NOMO-1 treated with dmso at 0.1 percent for 144 hours (cell line): ENCODE results near the gene KLHDC4.
"Not testable (repeated sequence)": the region's sequence is repeated elsewhere in the genome, so short reads cannot be mapped to it uniquely, and the experiment has no call there.

ENCODE experiments used
- DNase-seq: peaks from one replicate; lab custom pipeline; 2025; ENCODE audit not compliant: unreplicated experiment; lab: John Stamatoyannopoulos, UW

KLHDC4 gene

DNA sequence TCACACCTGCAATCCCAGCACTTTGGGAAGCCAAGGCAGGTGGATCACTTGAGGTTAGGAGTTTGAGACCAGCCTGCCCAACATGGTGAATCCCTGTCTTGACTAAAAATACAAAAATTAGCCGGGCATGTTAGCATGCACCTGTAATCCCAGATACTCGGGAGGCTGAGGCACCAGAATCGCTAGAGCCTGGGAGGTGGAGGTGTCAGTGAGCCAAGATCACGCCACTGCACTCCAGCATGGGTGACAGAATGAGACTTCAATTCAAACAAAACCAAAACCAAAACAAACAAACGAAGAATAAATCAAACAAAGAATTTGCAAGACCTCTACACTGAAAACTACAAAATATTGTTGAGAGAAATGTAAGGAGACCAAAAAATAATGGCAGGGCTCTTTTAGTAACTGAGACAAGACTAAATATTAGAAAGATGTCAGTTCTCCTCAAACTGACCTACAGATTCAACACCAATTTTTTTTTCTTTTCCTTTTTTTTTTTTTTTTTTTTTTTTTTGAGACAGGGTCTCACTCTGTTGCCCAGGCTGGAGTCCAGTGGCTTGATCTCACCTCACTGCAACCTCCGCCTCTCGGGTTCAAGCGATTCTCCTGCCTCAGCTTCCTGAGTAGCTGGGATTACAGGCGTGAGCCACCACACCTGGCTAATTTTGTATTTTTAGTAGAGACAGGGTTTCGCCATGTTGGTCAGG, 23.1 kb upstream of the KLHDC4 start:
- not testable (repeated sequence) for DNase-seq

DNA sequence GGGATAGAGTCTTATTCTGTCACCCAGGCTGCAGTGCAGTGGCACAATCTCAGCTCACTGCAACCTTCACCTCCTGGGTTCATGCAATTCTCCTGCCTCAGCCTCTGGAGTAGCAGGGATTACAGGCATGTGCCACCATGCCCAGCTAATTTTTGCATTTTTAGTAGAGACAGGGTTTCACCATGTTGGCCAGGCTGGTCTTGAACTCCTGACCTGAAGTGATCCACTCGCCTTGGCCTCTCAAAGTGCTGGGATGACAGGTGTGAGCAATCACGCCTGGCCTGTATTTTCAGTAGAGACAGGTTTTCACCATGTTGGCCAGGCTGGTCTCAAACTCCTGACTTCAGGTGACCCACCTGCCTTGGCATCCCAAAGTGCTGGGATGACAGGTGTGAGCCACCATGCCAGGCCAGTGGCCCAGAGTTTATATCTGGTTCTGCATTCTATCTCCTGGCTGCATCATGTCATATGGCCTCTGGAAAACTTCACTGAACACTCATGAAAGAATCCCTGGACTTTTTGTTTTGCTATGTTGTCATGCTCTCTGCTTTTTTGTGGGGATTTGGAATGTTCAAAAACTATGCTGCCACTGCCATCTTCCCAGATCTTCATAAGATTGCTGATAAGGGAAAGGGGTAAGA, 21.8 kb upstream of the KLHDC4 start:
- not testable (repeated sequence) for DNase-seq

DNA sequence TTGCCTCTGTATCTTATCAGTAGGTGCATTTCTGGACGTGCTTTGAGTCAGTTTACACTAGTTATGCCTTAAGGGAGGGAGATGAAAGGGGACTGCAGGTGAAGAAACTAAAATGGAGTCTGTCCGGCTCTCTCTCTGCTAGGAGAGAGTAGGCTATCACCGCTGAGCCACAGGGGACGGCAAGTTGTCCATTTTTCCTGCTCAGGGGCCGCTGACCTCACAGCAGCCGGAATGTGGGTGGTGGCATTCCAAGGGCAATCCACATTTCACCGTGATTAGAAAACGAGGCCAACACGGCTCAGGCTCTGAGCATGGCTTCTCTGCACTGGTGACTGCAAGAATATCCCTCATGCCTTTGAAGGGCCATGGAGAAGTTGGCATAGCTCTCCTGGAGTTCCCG, 19.0 kb upstream of the KLHDC4 start:
- DNase-seq: no peak

DNA sequence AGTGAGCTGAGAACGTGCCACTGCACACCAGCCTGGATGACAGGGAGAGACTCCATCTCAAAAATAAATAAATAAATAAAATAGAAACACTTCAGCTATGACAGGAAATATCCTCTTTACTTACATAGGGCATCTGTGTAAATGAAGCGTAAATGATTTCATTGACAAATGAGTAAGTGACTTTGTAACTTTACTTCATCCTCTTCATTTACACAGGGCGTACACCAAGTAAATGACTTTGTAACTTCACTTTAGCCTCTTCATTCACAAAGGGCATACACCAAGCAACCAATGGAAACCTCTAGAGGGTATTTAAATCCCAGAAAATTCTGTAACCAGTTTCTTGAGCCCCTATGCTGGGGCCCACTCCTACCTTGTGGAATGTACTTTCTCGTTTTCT, 16.2 kb upstream of the KLHDC4 start:
- DNase-seq: no peak

DNA sequence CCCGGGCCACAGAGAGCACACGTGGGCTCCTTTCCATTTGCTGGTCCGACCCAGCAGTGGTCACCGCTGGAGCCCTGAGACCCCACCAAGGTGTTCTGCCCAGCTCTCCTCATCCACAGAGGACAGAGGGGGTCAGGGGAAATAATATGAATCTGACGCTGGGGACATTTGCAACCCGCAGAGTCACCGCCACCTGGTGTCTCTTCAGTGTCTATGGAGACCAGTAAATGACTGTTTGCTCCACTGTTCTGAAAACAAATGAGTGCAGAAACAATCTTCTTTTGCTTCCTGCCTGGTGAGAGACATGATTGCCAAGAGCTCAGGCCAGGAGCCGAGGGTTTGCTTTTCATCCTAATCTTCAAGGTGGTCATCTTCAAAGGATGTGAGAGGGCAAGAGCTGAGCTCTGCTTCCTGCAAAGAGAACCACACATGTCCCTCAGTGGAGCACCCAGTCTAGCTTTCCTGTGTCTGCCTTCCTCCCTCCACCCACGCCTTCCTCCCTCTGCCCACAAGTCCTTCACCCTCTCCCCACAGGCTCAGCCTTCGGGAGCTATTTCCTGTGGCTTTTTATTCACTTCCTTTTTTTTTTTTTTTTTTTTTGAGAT, 14.7 kb upstream of the KLHDC4 start:
- peak; percentile 86 for DNase-seq

DNA sequence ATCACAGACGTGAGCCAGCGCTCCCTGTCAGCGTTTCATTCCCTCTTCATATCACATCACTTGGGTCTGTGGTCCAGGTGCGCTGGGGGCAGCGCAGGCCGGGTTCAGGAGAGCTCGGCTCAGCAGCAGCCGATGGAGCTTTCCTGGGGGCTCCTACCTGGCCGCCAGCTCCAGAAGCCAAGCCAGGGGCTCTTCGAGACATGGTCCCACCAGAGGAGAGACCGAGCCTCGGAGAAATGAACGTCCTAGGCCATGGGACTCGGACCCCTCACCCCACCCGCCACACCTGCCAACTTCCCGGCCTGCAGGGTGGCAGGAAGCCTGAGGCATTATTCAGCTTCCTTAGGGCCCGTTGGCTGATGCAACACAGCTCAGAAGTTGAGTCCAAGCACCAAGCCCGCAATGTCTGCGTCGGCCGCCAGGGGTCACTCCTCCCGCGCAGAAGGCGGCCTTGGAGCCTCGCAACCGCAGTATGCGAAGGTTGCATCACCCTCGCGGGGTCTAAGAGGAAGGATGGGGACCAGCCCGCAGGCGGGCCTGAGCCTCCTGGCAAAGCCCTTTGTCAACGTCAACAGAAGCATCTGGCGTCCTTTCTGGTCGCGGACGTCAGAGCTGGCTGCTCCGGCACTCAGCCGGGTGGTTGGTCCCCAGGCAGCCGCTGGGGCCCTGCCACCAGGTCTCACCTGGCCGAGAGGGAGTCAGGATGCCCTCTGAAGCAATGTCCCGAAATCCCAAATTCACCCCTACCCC, 13.2 kb upstream of the KLHDC4 start:
- peak; percentile 96 for DNase-seq

DNA sequence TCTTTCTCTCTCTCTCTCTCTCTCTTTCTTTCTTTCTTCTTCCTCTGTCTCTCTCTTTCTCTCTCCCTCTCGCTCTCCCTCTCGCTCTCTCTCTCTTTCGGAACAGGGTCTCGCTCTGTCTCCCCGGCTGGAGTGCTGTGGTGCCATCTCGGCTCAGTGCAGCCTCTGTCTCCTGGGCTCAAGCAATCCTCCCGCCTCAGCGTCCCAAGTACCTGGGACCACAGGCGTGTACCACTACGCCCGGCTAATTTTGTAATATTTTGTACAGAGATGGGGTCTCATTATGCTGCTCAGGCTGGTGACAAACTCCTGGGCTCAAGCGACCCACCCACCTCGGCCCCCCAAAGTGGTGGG, 12.7 kb upstream of the KLHDC4 start:
- no peak for DNase-seq

DNA sequence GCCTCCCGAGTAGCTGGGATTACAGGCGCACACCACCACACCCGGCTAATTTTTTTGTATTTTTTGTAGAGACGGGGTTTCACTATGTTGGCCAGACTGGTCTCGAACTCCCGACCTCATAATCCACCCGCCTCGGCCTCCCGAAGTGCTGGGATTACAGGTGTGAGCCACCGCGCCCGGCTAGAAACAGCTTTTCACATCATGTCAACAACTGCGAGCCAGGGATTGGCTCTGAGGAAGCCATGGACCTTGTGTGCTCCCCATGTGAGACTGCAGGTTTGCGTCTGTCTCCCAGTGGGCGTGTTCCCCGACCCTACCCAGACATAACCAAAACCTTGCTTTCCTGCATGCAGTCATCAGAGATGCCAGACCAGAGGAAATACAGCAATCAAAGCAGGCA, 8.1 kb upstream of the KLHDC4 start:
- DNase-seq: not testable (repeated sequence)

DNA sequence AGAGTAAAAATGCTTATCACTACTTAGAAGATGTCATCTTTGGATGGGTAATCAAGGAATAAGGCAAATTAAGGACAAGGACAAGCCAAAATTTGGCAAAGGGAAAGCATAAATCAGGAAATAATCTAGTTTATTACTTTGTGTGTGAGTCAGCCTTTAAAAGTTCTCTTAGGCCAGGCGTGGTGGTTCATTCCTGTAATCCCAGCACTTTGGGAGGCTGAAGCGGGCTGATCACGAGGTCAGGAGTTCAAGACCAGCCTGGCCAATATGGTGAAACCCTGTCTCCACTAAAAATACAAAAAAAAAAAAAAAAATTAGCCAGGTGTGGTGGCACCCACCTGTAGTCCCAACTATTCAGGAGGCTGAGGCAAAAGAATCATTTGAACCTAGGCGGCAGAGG, 1.7 kb upstream of the KLHDC4 start:
- not testable (repeated sequence) for DNase-seq

DNA sequence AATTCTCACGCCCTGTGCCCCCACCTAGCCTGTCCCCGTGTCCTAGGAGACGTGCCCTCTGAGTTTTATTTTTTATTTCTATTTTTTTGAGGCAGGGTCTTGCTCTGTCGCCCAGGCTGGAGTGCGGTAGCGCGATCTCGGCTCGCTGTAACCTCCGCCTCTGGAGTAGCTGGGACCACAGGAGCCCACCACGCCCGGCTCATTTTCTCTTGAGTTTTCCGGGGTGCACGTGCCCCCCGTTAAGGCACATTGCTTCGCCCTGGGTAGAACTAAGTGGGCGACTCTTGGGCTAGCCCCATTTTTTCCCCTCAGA, 655 bp upstream of the KLHDC4 start:
- DNase-seq: no peak

DNA sequence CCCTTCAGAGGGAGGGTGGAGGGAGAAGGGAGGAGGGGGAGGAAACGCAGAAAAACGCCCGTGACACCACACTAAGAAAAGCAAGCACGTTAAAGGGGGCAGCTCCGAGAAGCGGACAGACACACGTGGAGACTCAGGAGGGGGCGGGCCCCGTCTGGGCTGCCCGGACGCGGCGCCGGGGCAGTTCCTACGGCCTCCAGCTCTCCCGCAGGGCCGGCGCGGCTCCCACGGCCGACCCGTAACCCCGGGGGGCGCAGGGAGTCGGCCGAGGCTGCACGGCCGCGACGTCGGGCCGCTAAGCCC, 362 bp downstream of the KLHDC4 start:
- no peak for DNase-seq

DNA sequence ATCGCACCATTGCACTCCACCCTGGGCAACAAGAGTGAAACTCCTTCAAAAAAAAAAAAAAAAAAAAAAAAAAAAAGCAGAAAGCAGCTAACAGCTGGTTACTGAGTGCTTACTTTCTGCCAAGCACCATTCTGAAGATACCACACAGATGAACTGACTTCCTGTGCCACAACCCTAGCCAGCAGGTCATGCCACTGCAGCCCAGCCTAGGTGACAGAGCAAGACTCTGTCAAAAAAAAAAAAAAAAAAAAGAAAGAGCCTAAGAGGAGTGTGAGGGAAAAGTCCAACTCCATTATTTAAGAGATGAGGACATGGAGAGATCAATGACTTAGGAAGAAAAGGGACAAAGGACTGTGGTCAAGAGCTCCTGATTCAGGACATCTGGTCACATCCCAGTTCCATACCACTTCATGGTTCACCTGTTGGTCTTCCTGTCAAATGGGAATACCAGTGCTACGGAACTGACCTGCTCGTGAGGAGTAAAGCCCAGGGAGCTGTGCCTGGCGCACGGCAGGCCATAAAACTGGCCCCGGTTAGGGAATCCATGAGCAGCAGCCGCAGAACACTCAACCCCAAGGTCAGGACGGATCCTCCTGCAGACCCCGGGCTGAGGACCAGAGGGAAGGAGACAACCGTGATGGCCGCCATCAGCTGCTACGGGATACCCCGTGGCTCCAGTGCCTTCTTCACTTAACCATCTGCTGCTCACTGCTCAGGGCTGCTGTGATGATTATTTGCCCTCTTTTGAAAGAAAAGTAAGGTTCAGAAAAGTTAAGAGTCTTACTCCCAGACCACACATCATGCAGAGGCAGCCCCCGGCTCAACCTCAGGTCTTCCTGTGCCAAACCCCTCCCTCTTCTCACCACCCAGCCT, 950 bp downstream of the KLHDC4 start:
- DNase-seq: no peak

DNA sequence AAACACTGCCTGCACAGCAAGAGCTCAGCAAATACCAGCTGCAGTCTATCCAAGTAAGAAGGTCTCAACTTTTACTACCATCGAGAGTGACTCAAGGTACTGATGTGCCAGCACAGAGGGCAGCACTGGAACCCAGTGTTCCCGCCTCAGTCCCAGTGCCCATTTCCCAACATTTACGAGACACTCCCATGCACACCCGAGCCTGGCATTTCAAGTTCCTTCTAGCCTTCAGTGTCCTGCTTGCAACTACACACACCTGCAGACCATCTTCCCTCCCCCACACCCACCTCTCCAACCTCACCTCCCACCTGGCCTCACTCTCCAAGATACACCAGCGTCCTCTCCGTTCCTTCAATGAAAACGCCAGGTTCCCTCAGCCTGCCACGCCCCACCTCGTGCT, 3.2 kb downstream of the KLHDC4 start:
- DNase-seq: no peak

DNA sequence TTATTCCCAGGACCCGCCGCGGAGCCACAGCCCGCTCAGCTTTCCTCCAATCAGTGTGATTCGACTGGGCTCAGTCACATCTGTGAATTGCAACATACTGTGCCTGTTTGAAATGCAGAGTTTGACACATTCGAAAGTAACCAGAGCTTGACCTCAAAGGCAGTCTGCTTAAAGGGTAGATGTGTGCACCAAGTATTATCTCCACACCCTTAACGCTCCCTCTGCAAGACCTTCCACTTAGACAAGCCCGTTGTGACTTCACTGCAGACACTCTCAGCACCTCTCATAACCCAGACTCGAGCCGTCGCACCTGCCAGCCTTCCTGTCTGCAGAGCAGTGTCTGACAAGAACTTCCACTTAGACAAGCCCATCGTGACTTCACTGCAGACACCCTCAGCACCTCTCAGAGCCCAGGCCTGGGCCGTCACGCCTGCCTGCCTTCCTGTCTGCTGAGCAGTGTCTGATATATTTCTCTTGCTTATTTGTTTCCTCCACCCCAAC, 3.7 kb downstream of the KLHDC4 start:
- no peak for DNase-seq

DNA sequence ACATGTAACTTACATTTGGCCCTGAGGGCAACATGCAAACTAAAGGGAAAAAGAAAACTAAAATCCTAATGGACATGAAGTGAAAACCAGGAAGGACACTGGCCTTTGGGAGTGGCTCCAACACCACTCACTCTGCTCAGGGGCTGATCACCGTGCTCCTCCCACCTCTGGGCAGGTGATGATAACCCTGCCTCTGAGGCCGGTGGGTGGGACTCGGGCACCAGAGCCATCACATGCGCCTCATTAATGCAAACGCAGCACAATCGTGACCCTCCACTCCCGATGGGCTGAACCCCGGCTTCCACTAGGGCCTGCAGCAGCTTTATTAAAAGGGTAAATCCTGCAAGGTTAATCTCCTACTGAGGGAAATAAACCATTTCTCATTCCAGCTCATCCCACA, 4.7 kb downstream of the KLHDC4 start:
- DNase-seq: no peak

DNA sequence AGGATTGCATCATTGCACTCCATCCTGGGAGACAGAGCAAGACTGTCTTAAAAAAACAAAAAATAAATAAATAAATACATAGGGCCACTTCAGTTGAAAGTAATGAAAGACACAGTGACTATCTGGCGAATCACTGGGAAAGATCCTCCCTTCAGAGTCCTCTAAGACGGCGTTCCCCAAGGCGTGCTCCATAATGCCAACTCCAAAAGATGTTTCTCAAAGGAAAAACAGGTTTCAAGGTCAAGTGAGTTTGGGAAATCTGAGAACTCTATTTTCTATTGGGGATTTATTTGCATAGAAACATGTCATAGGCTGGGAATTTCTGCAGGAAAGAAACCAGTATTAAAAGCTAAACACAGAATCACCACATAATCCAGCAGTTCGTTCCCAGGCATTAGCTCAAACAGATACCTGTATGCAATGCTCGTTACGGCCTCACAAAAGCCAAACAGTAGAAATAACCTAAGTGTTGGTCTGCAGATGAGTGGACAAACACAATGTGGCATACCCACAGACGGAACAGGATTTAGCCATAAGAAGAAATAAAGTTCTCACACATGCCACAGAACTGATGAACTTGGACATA, 7.9 kb downstream of the KLHDC4 start:
- no peak for DNase-seq

DNA sequence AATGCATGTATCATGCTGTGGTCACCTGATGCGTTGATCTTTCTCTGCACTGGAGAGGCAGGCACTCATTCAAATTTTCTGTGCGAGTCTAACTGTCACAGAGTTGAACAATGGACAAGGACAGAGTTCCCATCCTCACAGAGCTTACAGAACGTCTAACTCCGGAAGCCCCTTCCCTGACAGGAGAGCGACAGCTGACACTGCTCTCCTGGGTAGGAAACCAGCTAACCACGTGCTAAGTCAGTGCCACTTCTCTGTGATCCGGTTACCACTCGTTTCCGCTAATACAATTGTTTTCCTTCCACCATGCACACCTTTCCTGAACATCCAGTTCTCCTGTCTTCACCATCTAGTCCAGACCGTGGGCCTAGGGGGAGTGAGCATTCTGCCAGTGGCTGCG, 11.3 kb downstream of the KLHDC4 start:
- no peak for DNase-seq

DNA sequence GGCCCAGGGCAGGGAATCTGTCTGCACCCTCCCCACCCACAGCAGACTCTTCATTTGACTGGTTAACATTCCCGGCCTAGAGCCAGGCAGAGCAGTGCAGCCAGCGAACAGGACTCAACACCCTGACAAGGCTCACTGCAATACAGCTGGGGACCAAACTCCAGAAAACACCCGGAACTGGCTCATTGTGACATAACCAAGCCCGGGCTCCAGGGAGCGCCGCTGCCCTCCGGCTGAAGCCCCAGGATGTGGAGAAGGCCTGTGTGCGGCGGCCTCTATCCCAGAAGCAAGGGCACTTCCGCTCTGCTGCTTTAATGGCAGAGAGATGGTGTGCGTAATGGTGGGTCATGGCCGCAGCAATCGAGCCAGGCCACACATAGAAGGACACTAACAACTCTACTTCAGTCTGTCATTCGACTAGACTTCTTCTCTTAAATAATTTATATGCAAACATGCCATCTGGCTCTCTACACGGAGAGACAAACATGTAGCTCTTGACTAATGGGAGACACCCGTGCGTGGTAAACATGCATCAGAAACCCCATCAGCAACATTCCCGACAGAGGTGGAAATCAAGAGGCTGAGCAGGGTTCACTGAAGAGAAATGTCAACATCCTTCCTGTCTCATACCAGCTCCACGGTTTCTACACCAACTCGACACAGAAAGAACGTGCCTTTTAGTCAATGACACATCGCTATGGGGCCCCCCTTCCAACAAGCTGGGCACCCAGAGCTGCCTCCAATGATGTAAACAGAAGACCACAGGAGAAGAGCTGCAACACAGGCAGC, 18.0 kb downstream of the KLHDC4 start:
- DNase-seq: no peak

DNA sequence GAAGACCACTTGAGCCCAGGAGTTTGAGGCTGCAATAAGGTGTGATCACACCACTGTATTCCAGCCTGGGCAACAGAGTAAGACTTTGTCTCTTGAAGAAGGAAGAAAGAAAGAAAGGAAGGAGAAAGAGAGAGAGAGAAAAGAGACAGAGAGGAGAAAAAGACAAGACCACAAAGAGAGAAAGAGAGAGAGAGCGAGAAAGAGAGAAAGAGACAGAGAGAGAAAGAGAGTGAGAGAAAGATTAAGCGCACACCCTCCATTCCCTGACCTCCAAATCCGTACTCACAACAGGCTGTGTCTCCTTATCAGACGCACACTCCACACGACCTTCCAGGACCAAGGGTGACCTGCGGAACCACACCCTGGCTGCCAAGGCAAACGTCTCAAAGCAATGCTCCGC, 19.6 kb downstream of the KLHDC4 start:
- no peak for DNase-seq
